NCI-H1694 (cell line): ENCODE data around the gene DNMT3A.

Experiments
- DNase-seq: peaks from one replicate; lab custom pipeline; 2025; lab: John Stamatoyannopoulos, UW

DNMT3A gene

GRCh38 chr2:25324905-25325592 is 16.7 kb downstream of the DNMT3A start:
- DNase-seq: no peak

- no peak for DNase-seq
These were observed 17.5 kb downstream of the DNMT3A start for GRCh38 chr2:25324251-25324650.

- DNase-seq: no peak
These were observed 18.0 kb downstream of the DNMT3A start for GRCh38 chr2:25323610-25324189.

GRCh38 chr2:25323042-25323514 is 18.6 kb downstream of the DNMT3A start:
- DNase-seq: no peak

- DNase-seq: no peak
These were observed 19.4 kb downstream of the DNMT3A start for GRCh38 chr2:25322312-25322711.

GRCh38 chr2:25320077-25320476 is 21.6 kb downstream of the DNMT3A start:
- DNase-seq: no peak

GRCh38 chr2:25316101-25316500 is 25.6 kb downstream of the DNMT3A start:
- DNase-seq: no peak

GRCh38 chr2:25315316-25315680 is 26.4 kb downstream of the DNMT3A start:
- DNase-seq: no peak

GRCh38 chr2:25314514-25315315 is 27.0 kb downstream of the DNMT3A start:
- peak; percentile 58 for DNase-seq

GRCh38 chr2:25313711-25314513 is 27.8 kb downstream of the DNMT3A start:
- peak; percentile 23 for DNase-seq

- no peak for DNase-seq
These were observed 28.6 kb downstream of the DNMT3A start for GRCh38 chr2:25312958-25313710.

- DNase-seq: no peak
These were observed 29.7 kb downstream of the DNMT3A start for GRCh38 chr2:25311865-25312575.

- peak; percentile 89 for DNase-seq
These were observed 30.5 kb downstream of the DNMT3A start for GRCh38 chr2:25310965-25311864.

GRCh38 chr2:25310709-25310964 is 31.1 kb downstream of the DNMT3A start:
- no peak for DNase-seq

- peak; percentile 71 for DNase-seq
These were observed 32.3 kb downstream of the DNMT3A start for GRCh38 chr2:25309402-25309801.

GRCh38 chr2:25308599-25308998 is 33.1 kb downstream of the DNMT3A start:
- no peak for DNase-seq

- DNase-seq: no peak
These were observed 33.7 kb downstream of the DNMT3A start for GRCh38 chr2:25307949-25308557.

GRCh38 chr2:25306777-25307368 is 34.9 kb downstream of the DNMT3A start:
- no peak for DNase-seq

GRCh38 chr2:25305775-25306174 is 36.0 kb downstream of the DNMT3A start:
- peak; percentile 67 for DNase-seq
